OCI-LY3 (cell line): Measurements from ENCODE around the gene MBD3L4.
"Not testable (repeated sequence)": the region's sequence is repeated elsewhere in the genome, so short reads cannot be mapped to it uniquely, and the experiment has no call there.

Experiments
- EZH2phosphoT487 ChIP-seq: fragments of 200-600 bp; shearing (Covaris generic); IDR thresholded peaks from 2 replicates; pipeline ENCODE4 v1.6.1; 2018; ENCODE audit warnings: antibody characterized with exemption, mixed run types, low read depth
- TF ChIP-seq, protein P1 (sequence below): fragments of 200-600, 300-600 bp; sonication (generic); IDR thresholded peaks from 2 replicates; pipeline ENCODE4 v1.5.1; 2014; ENCODE audit warnings: antibody characterized with exemption, low read length, low read depth

DNA sequence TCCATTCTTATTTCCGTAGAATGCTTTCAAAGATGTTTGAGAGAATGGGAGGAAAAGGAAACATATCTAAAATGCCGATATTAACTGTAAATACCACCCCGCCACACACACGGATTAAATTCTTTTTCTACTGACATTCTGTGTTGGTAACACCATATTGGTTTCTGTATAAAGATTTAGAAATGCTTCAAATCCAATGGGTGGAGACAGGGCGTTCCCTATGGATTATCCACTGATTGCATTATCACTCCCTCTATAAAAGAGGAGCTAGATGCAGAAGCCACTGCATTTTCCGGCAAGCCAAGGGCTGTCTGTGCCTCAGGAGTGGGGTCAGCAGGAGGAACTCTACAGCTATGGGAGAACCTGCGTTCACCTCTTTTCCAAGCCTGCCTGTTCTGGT, 9.0 kb upstream of the MBD3L4 start, which contains the start of gene MBD3L2:
- TF ChIP-seq, protein P1, sequence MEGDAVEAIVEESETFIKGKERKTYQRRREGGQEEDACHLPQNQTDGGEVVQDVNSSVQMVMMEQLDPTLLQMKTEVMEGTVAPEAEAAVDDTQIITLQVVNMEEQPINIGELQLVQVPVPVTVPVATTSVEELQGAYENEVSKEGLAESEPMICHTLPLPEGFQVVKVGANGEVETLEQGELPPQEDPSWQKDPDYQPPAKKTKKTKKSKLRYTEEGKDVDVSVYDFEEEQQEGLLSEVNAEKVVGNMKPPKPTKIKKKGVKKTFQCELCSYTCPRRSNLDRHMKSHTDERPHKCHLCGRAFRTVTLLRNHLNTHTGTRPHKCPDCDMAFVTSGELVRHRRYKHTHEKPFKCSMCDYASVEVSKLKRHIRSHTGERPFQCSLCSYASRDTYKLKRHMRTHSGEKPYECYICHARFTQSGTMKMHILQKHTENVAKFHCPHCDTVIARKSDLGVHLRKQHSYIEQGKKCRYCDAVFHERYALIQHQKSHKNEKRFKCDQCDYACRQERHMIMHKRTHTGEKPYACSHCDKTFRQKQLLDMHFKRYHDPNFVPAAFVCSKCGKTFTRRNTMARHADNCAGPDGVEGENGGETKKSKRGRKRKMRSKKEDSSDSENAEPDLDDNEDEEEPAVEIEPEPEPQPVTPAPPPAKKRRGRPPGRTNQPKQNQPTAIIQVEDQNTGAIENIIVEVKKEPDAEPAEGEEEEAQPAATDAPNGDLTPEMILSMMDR = not testable (repeated sequence)
- TF ChIP-seq EZH2phosphoT487 = not testable (repeated sequence)
